HPDE6-E6E7 (cell line): Measurements from ENCODE around the gene DAND5.

Experiments
- DNase-seq: peaks from one replicate; pipeline ENCODE4 v3.0.0; 2011; ENCODE audit warnings: missing footprints; ENCODE audit errors: extremely low spot score

DAND5 gene

DNA sequence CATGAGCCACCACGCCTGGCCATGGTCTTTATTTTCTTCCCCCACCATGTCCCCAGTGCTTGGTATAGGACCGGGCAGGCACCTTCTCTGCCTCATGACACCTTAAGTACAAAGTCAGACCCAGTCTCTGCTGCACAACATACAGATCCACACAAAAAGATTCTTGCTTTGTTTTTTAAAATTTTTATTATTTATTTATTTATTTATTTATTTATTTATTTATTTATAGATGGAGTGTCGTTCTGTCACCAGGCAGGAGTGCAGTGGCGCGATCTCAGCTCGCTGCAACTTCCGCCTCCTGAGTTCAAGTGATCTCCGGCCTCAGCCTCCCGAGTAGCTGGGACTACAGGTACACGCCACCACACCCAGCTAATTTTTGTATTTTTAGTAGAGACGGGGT lies 23.4 kb downstream of the DAND5 start:
- no peak for DNase-seq

DNA sequence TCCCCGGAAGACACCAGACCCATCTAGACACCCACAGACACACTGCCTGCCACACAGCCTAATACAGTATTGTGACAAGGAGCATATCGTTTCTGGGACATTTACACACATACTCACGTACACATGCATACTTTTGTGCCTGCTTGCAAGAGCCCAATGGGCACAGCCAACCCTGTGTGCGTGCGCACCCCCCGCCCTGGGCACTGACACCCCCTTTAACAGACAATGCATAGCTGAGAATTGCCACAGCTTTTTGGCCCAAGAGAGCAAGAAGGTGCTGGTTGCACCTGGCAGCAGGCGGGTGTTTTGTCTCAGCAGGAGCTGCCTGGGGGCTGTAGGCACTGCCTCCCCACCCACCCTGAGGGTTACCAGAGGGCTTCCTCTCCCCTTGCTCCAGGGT lies 24.2 kb downstream of the DAND5 start:
- DNase-seq = no peak

DNA sequence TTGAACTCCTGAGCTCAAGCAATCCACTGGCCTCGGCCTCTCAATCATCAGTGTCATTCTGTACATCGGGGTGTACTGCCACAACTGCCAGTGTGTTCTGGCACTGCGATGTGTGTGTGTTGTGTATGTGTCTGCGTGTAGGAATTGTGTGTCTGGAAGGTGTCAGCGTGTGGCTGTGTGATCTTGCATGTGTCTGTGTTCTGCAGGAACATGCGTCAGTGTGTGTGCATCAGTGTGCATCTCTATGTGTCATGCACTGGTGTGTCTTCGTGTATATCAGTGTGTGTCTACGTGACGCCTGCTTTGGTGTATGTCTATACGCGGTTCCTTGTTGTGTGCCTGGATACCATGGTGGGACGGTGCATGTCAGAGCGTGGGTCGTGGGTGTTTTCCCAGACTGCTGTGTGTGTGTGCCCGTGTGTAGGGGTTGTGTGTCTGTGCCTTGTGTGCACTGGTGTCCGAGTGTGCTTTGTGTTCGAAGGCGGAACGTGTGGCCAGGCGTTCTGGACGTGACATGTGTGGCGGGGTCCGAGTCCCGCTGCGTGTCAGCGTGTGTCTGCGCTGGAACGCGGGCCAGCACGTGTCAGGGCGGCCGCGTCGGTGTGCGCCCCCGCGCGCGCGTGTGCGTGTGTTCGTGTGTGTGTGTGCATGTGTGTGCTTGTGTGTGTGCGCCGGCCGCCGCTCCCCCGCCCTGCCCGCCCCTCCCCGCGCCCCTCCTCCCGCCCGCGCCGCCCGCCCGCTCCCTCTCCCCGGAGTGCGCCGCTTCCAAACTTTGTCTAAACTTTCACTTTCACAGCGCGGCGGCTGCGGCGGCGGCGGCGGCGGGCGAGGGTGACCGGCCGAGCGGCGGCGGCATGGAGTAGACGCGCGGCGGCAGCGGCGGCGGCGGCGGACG lies 25.6 kb downstream of the DAND5 start, which contains the start of gene NFIX:
Gene NFIX (plus strand): TSS at position 775 of the 895 bp plus-strand sequence. CDS start 363 bp downstream, outside the sequence.
- peak; percentile 59 for DNase-seq

DNA sequence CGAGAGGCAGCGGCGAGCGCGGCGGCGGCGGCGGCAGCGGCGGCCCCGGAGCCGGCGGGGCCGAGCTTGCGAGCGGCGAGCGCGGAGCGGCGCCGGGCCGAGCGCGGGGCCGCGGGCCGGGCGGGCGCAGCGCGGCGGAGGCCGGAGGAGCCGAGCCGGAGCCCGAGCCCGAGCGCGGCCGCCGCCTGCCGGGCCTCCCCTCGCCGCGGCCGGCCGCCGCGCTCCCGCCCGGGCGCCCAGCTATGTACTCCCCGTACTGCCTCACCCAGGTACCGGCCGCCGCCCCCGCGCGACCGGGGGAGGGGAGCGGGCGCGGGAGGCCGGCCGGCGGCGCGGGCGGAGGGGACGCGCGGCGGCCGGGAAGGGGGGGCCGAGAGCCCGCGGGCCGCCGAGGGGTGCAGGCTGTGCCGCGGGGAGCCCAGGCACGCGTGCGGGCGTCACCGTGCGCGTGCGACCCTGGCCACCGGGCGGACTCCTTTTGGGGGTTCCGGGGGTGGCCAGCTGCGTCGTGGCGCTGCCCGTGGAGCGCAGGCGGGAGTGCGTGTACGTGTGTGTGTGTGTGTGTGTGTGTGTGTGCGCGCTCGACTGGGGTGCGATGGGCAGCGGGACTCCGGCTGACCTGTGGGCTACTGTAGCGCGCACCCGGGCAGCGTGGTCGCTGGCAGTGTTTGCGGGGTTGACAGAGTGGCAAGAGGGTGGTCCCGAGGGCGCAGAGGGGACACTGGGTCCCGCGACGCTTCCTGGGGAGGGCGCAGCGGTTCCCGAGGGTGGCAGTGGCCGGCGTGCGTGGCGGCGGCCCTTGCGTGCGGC lies 26.4 kb downstream of the DAND5 start:
- DNase-seq = no peak

DNA sequence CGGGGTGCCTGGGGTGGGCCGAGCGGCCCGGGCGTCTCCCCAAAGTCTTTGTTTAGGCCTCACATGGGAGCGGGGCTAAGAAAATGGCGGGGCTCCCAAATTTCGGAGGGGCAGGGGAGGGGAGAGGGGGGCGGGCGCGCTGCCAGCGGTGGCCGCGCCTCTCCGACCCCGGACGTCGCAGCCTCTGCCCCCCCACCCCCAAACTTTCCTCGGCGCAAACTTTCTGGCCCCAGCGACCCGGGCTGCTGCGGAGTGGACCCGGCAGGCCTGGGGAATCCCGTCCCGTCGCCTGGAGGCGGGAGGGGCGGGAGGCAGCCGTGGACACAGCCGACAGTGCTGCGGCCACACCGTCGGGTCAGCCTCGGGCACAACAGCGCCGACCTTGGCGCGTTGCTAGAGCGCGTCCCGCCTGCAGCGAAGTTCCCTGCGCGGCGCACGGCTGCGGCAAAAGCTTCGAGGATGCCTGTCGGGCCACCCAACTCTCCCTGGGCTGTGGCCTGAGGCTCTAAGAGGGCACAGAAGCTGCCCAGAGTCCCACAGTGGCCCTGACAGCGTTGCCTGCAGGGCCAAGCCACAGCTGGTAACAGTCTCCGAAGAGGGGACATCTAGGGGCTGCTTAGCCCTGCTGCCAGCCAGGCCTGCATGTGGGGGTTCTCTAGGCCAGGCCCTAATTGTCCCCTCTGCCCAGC lies 27.2 kb downstream of the DAND5 start:
- no peak for DNase-seq

DNA sequence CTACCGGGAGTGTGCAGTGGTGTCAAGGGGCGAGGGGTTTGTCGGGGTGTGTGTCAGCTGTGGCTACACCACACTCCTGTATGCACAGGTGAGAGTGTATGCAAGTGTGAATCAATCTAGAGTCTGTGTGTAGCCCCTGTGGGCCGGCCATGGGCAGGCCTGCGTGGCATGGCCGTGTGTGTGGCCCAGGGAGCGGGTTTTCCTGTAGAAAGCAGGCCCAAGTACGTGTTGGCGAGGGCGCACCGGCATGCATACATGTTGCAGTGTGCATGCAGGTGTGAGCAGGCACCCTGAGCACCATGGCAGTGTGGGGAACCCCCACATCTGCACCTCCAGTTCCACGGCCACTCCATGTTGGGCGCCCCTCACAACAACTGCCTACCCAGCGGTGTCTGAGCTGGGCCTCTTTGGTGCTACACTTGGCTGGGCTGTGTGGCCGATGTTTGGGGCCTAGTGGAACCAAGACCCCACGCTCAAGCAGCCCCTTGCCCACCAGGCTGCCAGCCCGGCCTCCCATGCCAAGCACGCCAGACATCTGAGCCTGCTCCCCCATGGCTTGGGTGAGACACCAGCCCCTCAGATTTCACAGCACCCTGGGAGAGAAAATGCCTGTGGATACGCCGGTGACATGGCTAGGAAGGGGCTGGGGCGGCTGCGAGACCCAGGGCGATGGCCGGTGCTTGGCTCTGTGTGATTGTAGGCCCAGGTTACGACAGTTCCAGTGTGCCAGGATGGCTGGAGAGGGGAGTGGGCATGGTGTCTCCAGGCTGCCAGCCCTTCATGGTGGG lies 28.0 kb downstream of the DAND5 start:
- no peak for DNase-seq

DNA sequence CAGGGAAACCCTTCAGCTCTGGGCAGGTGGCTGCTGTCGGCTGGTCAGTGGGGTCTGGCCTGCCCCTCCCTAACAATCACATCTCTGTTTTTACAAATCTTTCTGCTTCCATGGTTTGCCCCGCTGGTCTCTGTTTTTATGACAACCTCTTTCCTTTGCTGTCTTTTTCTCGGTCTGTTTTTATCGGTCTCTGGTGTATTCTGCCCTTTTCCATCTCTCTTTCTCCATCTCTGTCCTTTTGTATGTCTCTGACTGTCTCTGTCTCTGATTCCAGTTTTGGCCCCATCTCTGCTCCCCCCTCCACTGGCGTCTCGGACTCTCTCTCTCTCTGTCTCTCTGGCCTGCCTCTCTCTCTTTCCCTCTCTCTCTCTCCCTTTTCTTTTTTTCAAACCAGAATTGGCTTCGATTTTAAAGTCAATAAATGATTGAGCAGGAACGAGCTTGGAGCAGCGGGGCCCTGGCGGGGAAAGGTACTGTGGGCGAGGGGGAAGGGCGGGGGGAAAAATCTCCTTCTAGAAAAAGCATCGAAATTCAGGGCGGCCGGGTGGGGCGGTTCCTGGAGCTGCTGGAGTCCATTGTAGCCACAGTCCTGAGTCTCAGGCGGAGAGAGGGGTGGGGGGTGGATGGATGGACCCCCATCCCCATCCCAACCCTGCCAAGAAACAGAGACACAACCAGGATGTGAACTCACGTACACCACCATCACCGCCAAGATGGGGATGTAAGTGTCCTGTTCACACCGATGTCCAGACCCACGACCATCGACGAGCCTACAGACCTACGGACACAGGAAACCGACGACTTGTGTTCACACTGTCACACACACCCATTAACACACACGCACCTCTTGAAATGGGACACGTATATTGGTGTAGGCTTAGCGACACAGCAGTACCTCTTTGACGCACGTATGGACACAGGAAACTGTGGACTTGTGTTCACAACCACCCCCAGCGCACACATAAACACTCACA lies 28.9 kb downstream of the DAND5 start:
- no peak for DNase-seq

DNA sequence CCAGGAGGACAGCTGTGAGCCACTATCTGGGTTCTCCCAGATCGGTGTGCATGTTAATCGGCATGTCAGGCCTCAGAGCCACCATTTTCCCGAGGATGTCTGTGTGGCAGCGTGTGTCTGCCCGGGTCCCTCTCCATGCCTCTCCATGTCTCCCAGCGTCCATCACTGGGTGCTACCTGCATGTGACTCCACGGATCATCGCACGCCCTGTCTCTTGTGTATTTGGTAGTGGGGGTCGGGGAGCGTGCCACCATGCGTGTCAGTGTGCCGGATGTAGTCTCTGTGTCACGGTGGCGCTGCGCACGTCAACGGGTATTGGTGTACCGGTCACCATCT lies 31.8 kb downstream of the DAND5 start:
- no peak for DNase-seq

DNA sequence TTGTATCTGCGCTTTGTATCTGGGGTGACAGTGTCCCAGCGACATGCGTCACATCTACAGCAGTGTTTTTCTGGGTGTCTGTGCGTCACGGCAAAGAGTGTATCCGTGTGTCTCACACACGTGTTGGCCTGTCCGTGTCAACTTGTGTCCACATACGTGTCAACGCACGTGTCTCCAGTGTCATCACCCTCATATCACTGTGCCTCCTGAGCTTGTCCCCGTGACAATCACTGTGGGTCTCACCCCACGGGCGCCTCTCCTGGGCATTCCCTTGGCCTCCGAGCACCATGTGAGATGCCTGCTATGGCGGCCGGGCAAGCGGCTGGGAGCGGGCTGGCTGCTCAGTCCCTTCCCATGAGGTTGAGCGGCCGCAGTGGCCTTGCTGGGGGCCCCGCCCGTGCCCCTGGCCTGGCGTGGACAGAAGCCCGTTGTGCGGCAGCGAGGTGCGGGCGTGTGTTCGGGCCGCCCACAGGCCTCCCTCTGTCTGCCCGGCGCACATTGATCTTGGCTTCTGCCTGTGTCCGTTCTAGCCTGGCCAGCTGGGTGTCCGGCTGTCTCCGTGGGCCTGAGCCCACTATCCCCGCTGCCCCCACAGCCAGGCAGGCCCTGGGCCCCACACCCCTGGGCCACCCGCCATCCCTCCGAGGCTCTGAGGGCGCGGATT lies 32.3 kb downstream of the DAND5 start:
- no peak for DNase-seq

DNA sequence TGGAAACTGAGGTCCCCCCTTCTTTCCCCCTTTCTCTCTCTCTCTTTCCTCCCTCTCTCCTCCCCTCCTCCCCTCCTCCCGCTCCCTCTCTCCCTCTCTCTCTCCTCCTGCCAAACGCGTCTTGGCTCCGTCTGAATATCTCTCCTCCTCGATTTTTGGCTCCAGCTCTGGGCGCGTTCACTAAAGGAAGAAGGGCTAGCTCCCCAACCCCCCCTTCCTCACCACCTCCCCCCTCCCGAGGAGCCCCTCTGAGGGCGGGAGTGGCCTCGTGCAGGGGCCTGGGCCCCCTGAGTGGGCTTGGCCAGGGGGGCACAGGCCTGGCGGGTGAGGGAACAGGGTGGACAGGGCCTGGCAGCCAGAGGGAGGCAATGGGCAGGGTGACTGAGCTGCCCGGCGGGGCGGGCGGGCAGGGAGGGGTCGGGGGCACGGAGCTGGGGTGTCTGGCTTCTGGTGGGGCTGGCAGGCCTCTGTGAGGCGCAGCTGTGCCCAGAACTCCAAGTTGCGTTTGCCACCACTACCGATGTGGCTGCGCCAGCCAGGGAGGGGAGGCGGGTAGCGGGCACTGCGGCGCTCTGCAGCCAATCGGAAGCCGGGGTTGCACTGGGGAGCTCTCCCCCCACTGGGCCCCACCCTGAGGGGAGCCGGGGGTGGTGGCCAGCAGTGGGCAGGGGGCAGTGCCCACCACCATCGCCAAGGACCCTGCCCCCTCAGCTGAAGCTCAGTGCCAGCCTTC lies 33.0 kb downstream of the DAND5 start:
- DNase-seq = no peak

DNA sequence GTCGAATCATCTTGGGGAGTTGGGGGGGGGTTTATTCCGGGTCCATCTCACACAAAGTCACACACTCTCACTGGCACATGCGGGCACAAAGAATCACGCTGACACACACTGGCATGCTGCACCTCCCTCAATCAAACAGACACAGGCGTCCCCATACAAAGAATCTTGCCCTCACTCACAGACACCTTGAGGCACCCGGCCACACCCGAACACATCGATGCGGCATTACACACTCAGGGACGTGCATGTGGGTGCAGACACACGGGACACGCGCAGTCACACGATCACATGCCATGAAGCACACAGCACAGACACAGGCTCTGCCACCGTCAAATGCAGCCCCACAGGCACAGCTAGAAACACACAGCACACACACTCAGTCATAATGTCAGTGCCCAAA lies 33.7 kb downstream of the DAND5 start:
- no peak for DNase-seq

DNA sequence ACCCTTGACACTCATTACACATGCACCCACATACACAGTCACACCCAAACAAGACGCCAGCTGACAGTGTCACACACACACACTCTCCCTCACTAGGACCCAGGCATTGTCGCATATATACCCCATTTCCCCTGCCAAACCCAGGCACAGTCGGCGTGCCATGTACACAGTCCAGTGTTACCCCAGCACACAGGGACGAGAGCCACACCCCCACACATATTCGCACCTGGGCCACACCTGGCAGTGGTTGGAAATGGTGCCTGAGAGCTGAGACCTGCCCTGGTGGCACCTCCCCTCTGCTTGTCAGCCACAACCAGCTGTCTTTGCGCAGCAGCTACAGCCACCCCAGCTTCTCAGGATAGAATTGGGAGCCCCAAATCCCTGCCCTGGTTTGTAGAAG lies 34.9 kb downstream of the DAND5 start:
- DNase-seq = no peak

DNA sequence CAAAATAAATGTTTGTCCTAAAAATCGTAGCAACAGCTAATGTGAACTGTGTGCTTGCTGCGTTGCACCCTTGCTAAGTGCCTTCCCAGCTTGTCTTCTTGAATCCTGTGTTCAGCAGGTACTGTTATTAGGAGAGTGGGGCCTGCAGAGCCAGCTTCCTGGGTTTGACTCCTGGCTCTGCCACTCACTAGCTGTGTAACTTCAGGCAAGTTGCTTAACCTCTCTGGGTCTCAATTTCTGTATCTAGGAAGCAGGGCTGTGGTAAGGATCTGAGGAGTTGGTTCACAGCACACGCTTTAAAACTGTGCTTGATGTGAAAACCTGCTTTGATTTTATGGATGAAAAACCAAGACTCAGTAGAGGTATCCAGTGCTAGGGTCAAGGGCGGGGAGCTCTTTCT lies 35.9 kb downstream of the DAND5 start:
- no peak for DNase-seq

DNA sequence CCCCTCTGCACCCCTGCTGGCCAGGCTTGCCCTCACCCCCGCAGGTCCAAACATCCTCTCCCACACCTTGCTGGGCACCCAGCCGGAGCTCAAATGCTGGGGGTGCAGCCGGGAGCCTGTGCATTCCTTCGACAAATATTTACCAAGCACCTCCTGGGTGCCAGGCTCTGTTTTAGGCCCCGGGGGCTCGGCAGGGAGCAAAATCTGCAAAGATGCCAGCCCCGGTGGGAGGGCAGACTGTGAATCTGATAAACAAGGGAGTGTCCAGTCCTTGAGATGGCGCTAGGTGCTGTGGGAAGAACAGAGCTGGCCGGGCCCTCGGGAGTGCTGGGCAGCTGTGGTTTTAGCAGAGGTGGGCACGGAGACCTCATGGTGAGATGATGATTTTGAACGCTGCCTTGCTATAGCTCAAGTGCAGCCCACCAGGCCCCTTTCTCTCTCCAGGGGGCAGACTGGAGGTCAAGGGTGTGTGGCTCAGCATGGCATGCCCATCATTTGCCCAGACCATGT lies 36.5 kb downstream of the DAND5 start:
- no peak for DNase-seq

DNA sequence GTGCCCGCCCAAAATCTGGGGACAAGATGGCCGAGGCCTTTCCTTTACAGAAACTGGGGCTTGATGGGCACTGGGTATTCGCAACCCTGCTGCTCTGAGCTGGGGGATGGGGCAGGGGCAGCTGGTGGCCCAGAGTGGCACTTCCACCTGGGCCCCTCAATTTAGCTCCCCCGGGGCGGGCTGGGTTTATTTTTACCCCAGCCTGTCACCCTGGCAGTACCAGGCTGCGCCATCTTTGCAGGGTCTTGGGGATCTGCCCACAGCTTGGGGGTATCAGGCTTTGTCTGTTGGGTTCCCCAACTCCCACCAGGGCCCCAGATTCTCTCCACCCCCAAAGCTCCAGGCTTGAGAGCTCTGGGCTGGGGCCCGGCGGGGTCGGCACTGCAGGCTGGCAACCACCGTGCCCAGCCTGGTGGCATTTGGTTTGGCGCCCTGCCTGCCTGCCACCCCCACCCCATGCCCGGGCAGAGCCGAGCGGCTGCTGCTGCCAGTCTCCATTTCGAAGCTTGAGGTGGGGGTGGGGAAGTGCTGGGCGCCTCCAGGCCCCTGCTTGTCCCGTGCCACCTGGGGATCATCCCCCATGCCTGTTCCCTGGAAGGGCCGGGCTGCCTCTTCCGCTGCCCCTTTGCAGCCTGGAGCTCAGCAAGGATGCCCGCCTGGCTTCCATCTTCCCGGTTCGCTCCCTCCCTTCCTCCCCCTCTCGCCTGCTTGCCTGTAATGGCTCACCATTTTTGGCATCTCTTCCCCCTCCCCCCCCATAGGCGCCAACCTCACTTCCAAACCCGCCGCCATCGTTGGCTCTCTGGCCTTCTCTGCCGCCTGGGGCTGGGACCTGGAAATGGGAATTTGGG lies 37.3 kb downstream of the DAND5 start:
- DNase-seq = no peak

DNA sequence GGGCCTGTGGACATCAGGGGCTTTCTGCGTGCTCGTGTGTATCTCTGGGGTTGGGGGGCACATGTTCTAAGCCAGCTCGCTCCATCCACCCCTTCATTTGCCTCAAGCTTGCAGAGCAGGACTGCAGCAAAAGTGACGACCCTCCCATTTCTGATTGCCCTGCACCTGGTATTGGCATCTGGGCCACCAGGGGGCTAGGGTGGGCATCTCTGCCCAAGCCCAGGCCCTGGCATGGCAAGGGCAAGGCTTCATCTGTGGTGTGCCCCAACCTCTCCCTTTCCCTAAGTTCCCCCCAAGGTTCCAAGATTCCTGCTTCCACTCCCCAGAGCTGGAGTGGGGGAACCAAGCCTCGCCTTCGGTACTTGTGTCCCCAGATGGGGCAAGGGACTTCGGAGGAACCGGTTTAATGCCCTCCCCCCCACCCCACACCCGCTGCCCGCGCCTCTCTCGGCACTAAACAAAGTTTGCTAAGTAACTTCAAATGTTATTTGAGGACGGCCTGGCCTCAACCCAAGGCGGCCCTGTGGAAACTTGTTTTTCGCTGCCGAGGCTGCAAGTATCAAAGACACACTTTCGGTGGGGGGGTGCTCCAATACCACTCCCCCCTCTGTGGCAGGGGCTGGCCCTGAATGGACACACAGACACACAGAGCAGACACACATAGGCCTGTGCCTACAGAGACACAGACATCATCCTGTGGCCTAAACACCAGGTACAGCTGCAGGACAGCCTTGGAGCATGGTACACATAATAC lies 38.1 kb downstream of the DAND5 start:
- DNase-seq = no peak
